22Rv1 (cell line): ENCODE results near the gene IP6K3.

ENCODE experiments used
- ZFX ChIP-seq: fragments of 450-650 bp; IDR thresholded peaks from 2 replicates; pipeline ENCODE4 v1.6.1; 2017; ENCODE audit warnings: antibody characterized with exemption, borderline replicate concordance
- TF ChIP-seq, protein P1 (sequence below): fragments of 450-650 bp; IDR thresholded peaks from 2 replicates; pipeline ENCODE4 v1.5.1; 2017; ENCODE audit warnings: mild to moderate bottlenecking

DNA sequence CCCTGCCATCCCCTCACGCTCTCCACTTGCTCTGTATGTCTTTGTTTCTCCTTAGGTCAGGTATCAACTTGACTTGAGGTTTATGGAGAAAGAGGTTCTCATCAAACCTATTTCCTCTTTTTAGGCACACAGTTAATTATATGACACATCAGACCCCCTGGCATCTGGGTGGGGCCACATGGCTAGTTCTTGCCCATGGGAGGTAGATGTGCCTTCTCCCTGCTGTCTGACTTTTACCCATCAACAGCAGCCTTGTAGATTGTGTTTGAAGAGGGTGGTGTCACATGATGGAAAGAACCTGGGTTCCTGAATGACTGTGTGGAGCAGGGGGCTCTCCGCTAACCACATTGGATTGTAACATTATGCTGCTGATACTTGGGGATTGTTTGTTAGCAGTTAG lies 28.0 kb downstream of the IP6K3 start:
- TF ChIP-seq, protein P1, sequence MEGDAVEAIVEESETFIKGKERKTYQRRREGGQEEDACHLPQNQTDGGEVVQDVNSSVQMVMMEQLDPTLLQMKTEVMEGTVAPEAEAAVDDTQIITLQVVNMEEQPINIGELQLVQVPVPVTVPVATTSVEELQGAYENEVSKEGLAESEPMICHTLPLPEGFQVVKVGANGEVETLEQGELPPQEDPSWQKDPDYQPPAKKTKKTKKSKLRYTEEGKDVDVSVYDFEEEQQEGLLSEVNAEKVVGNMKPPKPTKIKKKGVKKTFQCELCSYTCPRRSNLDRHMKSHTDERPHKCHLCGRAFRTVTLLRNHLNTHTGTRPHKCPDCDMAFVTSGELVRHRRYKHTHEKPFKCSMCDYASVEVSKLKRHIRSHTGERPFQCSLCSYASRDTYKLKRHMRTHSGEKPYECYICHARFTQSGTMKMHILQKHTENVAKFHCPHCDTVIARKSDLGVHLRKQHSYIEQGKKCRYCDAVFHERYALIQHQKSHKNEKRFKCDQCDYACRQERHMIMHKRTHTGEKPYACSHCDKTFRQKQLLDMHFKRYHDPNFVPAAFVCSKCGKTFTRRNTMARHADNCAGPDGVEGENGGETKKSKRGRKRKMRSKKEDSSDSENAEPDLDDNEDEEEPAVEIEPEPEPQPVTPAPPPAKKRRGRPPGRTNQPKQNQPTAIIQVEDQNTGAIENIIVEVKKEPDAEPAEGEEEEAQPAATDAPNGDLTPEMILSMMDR = no peak
- no peak for TF ChIP-seq ZFX
